Endothelial cell (in vitro differentiated cells): ENCODE measurements around the gene BPTF. TPM values are rescaled to one million over a fixed set of nuclear protein-coding genes. Genes with fewer than 3 reads are reported as not detected.

Experiments used
- DNase-seq: peaks from one replicate; pipeline ENCODE4 v3.0.0; 2021; ENCODE audit warnings: low spot score
- H3K27ac Mint-ChIP-seq: one replicate; pipeline ENCODE4 v1.8.0; 2021; ENCODE audit warnings: mixed read lengths, inconsistent platforms; ENCODE audit not compliant: unreplicated experiment
- H3K27me3 Mint-ChIP-seq: one replicate; pipeline ENCODE4 v1.8.0; 2021; ENCODE audit warnings: mild to moderate bottlenecking, moderate library complexity, mixed read lengths, inconsistent platforms; ENCODE audit not compliant: unreplicated experiment
- H3K36me3 Mint-ChIP-seq: one replicate; pipeline ENCODE4 v1.8.0; 2021; ENCODE audit warnings: mild to moderate bottlenecking, low read depth, mixed read lengths, inconsistent platforms; ENCODE audit not compliant: unreplicated experiment
- H3K4me1 Mint-ChIP-seq: one replicate; pipeline ENCODE4 v1.8.0; 2021; ENCODE audit warnings: mild to moderate bottlenecking, mixed read lengths, inconsistent platforms; ENCODE audit not compliant: unreplicated experiment
- H3K4me3 Mint-ChIP-seq: one replicate; pipeline ENCODE4 v1.8.0; 2021; ENCODE audit warnings: mild to moderate bottlenecking, mixed read lengths, inconsistent platforms; ENCODE audit not compliant: unreplicated experiment
- H3K9me3 Mint-ChIP-seq: one replicate; pipeline ENCODE4 v1.8.0; 2021; ENCODE audit warnings: mixed read lengths, inconsistent platforms; ENCODE audit not compliant: unreplicated experiment
- CTCF ChIP-seq: fragments of 200-600 bp; sonication (generic); IDR thresholded peaks from one replicate; pipeline ENCODE4 v1.5.0; 2021; ENCODE audit warnings: antibody characterized with exemption; ENCODE audit not compliant: unreplicated experiment
- total RNA-seq: library from RNA; stranded (reverse); fragmentation: NEBNext Ultra II Directional; extraction: Animal tissue kit (Norgen Biotek cat#: 25700); gene quantifications from one replicate; pipeline ENCODE4 v1.2.1, GENCODE V29; 2021; ENCODE audit not compliant: unreplicated experiment

The BPTF gene
- total RNA-seq, 1 donor from 2014 or later = 115 TPM

- Mint-ChIP-seq H3K27ac (no peak overlapping the region), H3K27me3 (no peaks in the 10 kb centered on the region), H3K9me3 (no peaks in the 10 kb centered on the region), H3K36me3 (peaks cover 3% of the 10 kb centered on the region), H3K4me3 (no peak overlapping the region), H3K4me1 (peaks cover 4% of the 10 kb centered on the region)
- no peak for TF ChIP-seq CTCF
- DNase-seq = no peak
Observed at GRCh38 chr17:67863624-67864247, 38.4 kb downstream of the BPTF start.

GRCh38 chr17:67865438-67865837 is 40.1 kb downstream of the BPTF start:
- no peak for TF ChIP-seq CTCF
- H3K27ac Mint-ChIP-seq = peak overlapping the region; percentile 16
- H3K9me3 Mint-ChIP-seq = no peaks in the 10 kb centered on the region
- H3K36me3 Mint-ChIP-seq = peaks cover 3% of the 10 kb centered on the region
- H3K4me1 Mint-ChIP-seq = peaks cover 4% of the 10 kb centered on the region
- DNase-seq = no peak
- no peaks in the 10 kb centered on the region for H3K27me3 Mint-ChIP-seq
- no peak overlapping the region for H3K4me3 Mint-ChIP-seq

DNA sequence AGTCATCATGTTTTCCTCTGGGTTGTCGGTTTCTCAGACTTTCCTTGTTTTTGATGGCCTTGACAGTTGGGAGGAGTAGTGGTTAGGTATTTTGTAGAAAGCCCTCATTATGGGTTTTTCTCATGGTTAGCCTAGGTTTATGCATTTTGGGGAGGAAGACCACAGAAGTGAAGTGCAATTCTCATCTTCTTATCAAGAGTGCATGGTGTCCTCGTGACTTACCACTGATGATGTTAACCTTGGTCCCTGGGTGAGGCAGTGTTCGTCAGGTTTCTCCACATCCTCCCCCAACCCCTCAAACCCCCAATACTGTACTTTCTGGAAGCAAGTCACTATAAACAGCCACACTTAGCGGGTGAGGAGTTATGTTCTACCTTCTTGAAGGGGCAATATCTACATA is 42.3 kb downstream of the BPTF start:
- H3K27me3 Mint-ChIP-seq = no peaks in the 10 kb centered on the region
- TF ChIP-seq CTCF = no peak
- no peaks in the 10 kb centered on the region for H3K36me3 Mint-ChIP-seq
- H3K4me1 Mint-ChIP-seq = peaks cover 4% of the 10 kb centered on the region
- no peaks in the 10 kb centered on the region for H3K9me3 Mint-ChIP-seq
- H3K4me3 Mint-ChIP-seq = no peak overlapping the region
- H3K27ac Mint-ChIP-seq = no peak overlapping the region
- no peak for DNase-seq

GRCh38 chr17:67868176-67868575 is 42.9 kb downstream of the BPTF start:
- H3K27me3 Mint-ChIP-seq = no peaks in the 10 kb centered on the region
- no peaks in the 10 kb centered on the region for H3K9me3 Mint-ChIP-seq
- TF ChIP-seq CTCF = no peak
- no peaks in the 10 kb centered on the region for H3K36me3 Mint-ChIP-seq
- H3K27ac Mint-ChIP-seq = no peak overlapping the region
- peaks cover 4% of the 10 kb centered on the region for H3K4me1 Mint-ChIP-seq
- DNase-seq = no peak
- no peak overlapping the region for H3K4me3 Mint-ChIP-seq

- Mint-ChIP-seq H3K27me3 (no peaks in the 10 kb centered on the region), H3K4me1 (no peaks in the 10 kb centered on the region), H3K9me3 (no peaks in the 10 kb centered on the region), H3K36me3 (peaks cover 18% of the 10 kb centered on the region), H3K27ac (no peak overlapping the region), H3K4me3 (no peak overlapping the region)
- no peak for DNase-seq
- no peak for TF ChIP-seq CTCF
Observed at GRCh38 chr17:67879662-67880061, 54.4 kb downstream of the BPTF start.
